Tibial nerve (tissue), 3 donors: ENCODE data around the gene MEN1.

ENCODE experiments used
- POLR2A ChIP-seq, 2 donors: fragments of 450-650 bp; IDR thresholded peaks; one replicate each; pipeline ENCODE4 v1.6.1; 2017; ENCODE audit warnings: antibody characterized with exemption in 2 of 2, mild to moderate bottlenecking in 2 of 2, moderate library complexity in 2 of 2
- TF ChIP-seq, protein P1 (sequence below), 5 experiments: fragments of 200-600 bp in 3 of 5; fragments of 450-650 bp in 2 of 5; sonication (generic) in 3 of 5; IDR thresholded peaks; one replicate each; pipeline ENCODE4 v1.5.1; 2016 to 2019; ENCODE audit warnings: antibody characterized with exemption in 5 of 5, mild to moderate bottlenecking in 3 of 5, moderate library complexity in 2 of 5

DNA sequence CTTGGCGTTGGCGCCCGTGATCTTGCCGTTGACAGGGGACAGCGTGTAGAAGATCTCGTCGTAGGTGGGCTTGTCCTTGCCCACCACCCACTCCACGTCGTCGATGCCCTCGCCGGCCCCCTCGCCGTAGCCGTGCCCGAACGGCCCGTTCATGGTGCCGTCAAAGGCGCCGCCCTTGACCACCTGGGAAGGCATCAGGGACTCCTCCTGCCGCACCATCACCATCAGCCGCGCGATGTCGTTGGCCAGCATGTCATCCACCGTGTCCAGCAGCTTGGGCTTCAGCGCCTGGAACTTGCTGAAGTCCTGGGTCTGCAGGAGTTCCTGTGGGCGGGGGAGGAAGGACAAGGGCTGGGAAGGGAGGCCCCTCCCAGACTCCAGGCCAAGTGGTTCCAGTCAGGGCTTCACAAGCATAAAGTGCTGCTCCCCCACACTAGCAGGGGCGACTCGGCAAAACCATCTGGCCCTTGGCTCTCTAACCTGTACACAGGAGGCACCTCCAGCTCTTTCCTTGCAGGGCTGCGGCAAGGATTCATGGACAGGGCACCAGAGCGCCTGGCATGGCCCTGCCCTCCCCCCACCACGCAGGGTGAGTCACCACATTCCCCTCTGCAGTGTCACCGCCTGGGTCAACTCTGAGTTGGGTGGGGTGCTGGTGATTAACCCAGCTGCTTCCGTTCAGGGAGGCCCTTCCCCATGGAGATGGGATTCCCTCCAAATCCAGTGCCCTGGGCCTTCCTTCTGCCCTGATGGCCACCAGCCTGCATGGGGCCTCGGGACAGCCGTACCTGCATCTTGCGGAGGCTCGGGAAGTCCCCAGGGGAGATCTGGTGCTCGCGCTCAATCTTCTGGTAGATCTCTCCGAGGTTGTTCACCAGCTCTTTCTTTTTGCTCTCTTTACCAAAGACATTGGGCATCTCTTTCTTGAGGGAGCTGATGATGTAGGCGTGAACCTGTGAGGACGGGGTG lies 44.5 kb upstream of the MEN1 start:
- no peak for TF ChIP-seq POLR2A (IDR thresholded peaks at IDR 0.05)
- TF ChIP-seq, protein P1, sequence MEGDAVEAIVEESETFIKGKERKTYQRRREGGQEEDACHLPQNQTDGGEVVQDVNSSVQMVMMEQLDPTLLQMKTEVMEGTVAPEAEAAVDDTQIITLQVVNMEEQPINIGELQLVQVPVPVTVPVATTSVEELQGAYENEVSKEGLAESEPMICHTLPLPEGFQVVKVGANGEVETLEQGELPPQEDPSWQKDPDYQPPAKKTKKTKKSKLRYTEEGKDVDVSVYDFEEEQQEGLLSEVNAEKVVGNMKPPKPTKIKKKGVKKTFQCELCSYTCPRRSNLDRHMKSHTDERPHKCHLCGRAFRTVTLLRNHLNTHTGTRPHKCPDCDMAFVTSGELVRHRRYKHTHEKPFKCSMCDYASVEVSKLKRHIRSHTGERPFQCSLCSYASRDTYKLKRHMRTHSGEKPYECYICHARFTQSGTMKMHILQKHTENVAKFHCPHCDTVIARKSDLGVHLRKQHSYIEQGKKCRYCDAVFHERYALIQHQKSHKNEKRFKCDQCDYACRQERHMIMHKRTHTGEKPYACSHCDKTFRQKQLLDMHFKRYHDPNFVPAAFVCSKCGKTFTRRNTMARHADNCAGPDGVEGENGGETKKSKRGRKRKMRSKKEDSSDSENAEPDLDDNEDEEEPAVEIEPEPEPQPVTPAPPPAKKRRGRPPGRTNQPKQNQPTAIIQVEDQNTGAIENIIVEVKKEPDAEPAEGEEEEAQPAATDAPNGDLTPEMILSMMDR (IDR thresholded peaks at IDR 0.05), result no peak
